ENCODE results near the gene DDX11. TPM values are rescaled to one million over a fixed set of nuclear protein-coding genes. Genes with fewer than 3 reads are reported as not detected.

DDX11 gene
- total RNA-seq, 2 donors from 2014 or later = 1.1 to 5.3 TPM

Other genes with a start within 250 kb of the DDX11 start
- gene TSPAN11, start 147.1 kb upstream of the DDX11 start, total RNA-seq = 1 to 10 TPM; 2.5 to 4.1 TPM

Measured in right atrium auricular region (tissue), 2 donors.